Fibroblast of mammary gland (primary cell): ENCODE measurements around the gene SLC17A4.
"Not testable (repeated sequence)": the region's sequence is repeated elsewhere in the genome, so short reads cannot be mapped to it uniquely, and the experiment has no call there.

ENCODE experiments used
- DNase-seq: peaks from one replicate; pipeline ENCODE4 v3.0.0-alpha.2; 2010; ENCODE audit warnings: low read depth
- H3K4me3 ChIP-seq: 2 replicates; pipeline ENCODE4 v1.5.1; 2011; ENCODE audit warnings: low read depth, mild to moderate bottlenecking, low read length, moderate library complexity; ENCODE audit not compliant: control insufficient read depth
- CTCF ChIP-seq: conservative IDR thresholded peaks from 2 replicates; pipeline ENCODE4 v1.5.1; 2011; ENCODE audit warnings: low read depth, low read length, inconsistent platforms; ENCODE audit not compliant: control insufficient read depth, insufficient read depth

The SLC17A4 gene

GRCh38 chr6:25748049-25748448, 6.5 kb upstream of the SLC17A4 start:
- no peak for DNase-seq
- no peak overlapping the region for H3K4me3 ChIP-seq
- no peak for TF ChIP-seq CTCF

DNA sequence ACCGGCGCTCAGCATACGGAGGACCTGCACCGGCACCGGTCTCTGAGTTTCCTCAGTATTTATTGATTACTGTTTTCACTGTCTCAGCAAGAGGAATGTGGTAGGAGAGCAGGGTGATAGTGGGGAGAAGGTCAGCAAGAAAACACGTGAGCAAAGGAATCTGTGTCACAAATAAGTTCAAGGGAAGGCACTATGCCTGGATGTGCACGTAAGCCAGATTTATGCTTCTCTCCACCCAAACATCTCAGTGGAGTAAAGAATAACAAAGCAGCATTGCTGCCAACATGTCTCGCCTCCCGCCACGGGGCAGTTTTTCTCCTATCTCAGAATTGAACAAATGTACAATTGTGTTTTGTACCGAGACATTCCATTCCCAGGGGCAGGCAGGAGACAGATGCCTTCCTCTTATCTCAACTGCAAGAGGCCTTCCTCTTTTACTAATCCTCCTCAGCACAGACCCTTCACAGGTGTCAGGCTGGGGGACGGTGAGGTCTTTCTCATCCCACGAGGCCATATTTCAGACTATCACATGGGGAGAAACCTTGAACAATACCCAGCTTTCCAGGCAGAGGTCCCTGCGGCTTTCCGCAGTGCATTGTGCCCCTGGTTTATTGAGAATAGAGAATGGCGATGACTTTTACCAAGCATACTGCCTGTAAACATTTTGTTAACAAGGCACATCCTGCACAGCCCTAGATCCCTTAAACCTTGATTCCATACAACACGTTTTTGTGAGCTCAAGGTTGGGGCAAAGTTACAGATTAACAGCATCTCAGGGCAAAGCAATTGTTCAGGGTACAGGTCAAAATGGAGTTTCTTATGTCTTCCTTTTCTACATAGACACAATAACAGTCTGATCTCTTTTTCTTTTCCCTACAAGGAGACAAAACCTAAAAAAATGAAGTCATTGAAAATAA, 5.7 kb upstream of the SLC17A4 start:
- H3K4me3 ChIP-seq, DNase-seq: not testable (repeated sequence)

- DNase-seq: no peak
- no peak overlapping the region for H3K4me3 ChIP-seq
- TF ChIP-seq CTCF: no peak
Measured at GRCh38 chr6:25749837-25750236, 4.7 kb upstream of the SLC17A4 start.

DNA sequence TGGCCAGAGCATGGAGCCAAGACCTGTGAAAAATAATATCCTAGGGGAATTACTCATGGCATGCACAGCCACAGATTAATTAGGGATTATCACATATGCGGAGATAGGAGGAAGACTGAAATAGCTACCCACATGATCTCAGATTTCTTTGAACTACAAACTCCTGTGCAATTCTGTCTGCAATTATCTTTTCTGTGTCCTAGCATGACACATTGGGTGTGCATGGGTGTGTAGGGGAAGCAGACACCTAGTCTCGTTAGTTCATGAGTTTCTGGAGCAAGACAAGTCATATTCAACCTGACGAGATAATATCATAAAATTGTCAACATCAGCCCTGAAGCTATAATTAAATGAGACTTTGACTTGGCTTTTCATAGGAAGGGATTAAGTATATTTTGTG, 3.6 kb upstream of the SLC17A4 start:
- TF ChIP-seq CTCF: no peak

GRCh38 chr6:25753079-25753478, 1.5 kb upstream of the SLC17A4 start:
- no peak for DNase-seq
- TF ChIP-seq CTCF: no peak
- no peak overlapping the region for H3K4me3 ChIP-seq

More for the DNA sequence above, 3.6 kb upstream of the SLC17A4 start:
- DNase-seq: no peak
- no peak overlapping the region for H3K4me3 ChIP-seq

DNA sequence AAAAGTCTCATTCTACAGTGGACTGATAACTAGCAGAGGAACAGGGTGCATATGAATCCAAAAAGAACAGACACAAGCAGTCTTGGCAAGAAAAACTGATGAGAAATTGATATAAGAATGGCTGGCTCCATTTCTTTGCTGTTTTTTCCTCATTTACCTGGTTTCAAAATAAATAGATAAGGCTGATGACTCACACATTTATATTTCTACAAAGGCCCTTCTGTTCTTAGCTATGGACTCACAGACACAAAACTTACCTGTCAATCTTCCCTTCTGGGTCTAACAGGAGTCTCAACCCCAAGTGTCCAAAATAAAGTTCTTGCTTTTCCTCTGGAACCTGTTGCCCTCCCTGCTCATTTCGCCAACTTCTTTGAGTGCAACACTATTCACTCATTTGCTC, 941 bp downstream of the SLC17A4 start:
- DNase-seq: no peak
- no peak for TF ChIP-seq CTCF
- no peak overlapping the region for H3K4me3 ChIP-seq
